CD8-positive, alpha-beta memory T cell (primary cell): ENCODE data around the gene TMEM132C. TPM values are rescaled to one million over a fixed set of nuclear protein-coding genes. Genes with fewer than 3 reads are reported as not detected.

Experiments used
- CTCF ChIA-PET: fragments of 350-600 bp; sonication (Branson Sonifier 250); formaldehyde crosslinking; loops from one replicate; lab custom pipeline; 2021; ENCODE audit warnings: antibody characterized with exemption; lab: Charles Lee
- POLR2A ChIA-PET: fragments of 350-600 bp; sonication (Branson Sonifier 250); formaldehyde crosslinking; loops from one replicate; lab custom pipeline; 2021; ENCODE audit warnings: antibody characterized with exemption; lab: Charles Lee
- DNase-seq, 5 donors: peaks; one replicate each; pipeline versions ENCODE4 v3.0.0 to v3.0.0-alpha.2; 2020 to 2022; ENCODE audit warnings: mixed read lengths in 1 of 5
- H3K27ac ChIP-seq: one replicate; pipeline ENCODE4 v1.7.0; 2013; ENCODE audit warnings: low read depth, mild to moderate bottlenecking, low read length, moderate library complexity
- H3K27me3 ChIP-seq: 2 replicates; pipeline ENCODE4 v1.7.0; 2013; ENCODE audit warnings: low read length, mild to moderate bottlenecking; ENCODE audit not compliant: insufficient read depth, poor library complexity, severe bottlenecking
- H3K36me3 ChIP-seq: 2 replicates; pipeline ENCODE4 v1.7.0; 2013; ENCODE audit warnings: mild to moderate bottlenecking, low read length, moderate library complexity; ENCODE audit not compliant: insufficient read depth
- H3K4me1 ChIP-seq: 2 replicates; pipeline ENCODE4 v1.7.0; 2013; ENCODE audit warnings: mild to moderate bottlenecking, low read length, moderate library complexity; ENCODE audit not compliant: insufficient read depth
- H3K4me3 ChIP-seq: 2 replicates; pipeline ENCODE4 v1.7.0; 2013; ENCODE audit warnings: mild to moderate bottlenecking, low read length
- H3K9me3 ChIP-seq: 2 replicates; pipeline ENCODE4 v1.7.0; 2013; ENCODE audit warnings: mild to moderate bottlenecking, low read length
- H3K27ac Mint-ChIP-seq, 8 donors: one replicate each; pipeline ENCODE4 v1.8.0; 2020 to 2021; ENCODE audit warnings: mixed read lengths in 8 of 8, mild to moderate bottlenecking in 6 of 8, inconsistent platforms in 3 of 8, moderate library complexity in 3 of 8
- H3K27me3 Mint-ChIP-seq, 2 donors: one replicate each; pipeline ENCODE4 v1.8.0; 2020 to 2021; ENCODE audit warnings: mixed read lengths in 2 of 2, mild to moderate bottlenecking in 1 of 2, moderate library complexity in 1 of 2
- H3K36me3 Mint-ChIP-seq, 3 donors: one replicate each; pipeline ENCODE4 v1.8.0; 2020 to 2021; ENCODE audit warnings: mixed read lengths in 3 of 3, inconsistent platforms in 1 of 3, mild to moderate bottlenecking in 1 of 3
- H3K4me1 Mint-ChIP-seq, 3 donors: one replicate each; pipeline ENCODE4 v1.8.0; 2020 to 2021; ENCODE audit warnings: mixed read lengths in 3 of 3, inconsistent platforms in 1 of 3, mild to moderate bottlenecking in 1 of 3
- H3K4me3 Mint-ChIP-seq, 7 donors: one replicate each; pipeline ENCODE4 v1.8.0; 2020 to 2021; ENCODE audit warnings: mixed read lengths in 7 of 7, mild to moderate bottlenecking in 6 of 7, moderate library complexity in 4 of 7, inconsistent platforms in 2 of 7
- H3K9me3 Mint-ChIP-seq, 5 donors: one replicate each; pipeline ENCODE4 v1.8.0; 2020 to 2022; ENCODE audit warnings: mixed read lengths in 5 of 5, mild to moderate bottlenecking in 3 of 5, moderate library complexity in 2 of 5, inconsistent platforms in 1 of 5
- polyA plus RNA-seq: library from polyadenylated mRNA; unstranded; fragments of 300-500 nt; fragmentation: Illumina TruSeq; gene quantifications from one replicate; pipeline ENCODE4 v1.2.3, GENCODE V29; 2021
- total RNA-seq, 2 experiments: library from RNA; stranded (reverse); gene quantifications; one replicate each; pipeline ENCODE4 v1.2.3, GENCODE V29; 2021

The TMEM132C gene
- total and polyA plus RNA-seq, 3 experiments from 2014 or later, result not detected

DNA sequence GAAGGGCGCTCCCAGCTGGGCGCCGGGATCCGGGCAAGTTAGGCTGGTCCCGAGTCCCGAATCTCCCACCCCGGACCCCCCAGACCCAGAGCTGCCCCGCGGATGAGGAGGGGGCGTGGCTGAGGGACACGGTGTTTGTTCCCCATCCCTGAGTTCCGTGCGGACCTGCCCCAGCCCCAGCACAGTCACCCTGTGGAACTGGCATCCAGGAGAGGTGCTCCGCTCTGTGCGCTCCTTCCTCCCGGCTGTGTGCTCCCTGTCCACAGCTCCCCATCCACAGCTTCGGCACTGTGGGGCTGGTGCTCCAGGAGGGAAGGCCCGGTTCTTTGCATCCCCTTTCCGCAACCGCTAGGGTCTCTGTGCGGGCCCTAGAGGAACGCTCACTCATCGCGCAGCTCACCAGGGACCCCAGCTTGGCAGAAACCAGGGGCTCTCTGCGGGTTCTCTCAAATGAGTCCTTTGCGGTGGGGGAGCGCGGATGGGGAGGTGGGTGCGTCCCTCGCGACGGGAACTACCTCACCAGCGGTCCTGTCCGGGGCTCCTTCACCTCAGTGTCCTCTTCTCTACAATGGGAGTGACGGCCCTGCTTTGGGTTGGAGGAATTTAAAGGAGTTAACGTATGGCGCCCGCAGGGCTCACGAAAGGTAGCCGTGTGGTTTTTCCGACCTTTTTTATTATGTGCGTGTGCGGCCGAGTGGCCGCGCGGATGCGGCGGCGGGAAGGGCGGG is 845 bp downstream of the TMEM132C start:
- POLR2A ChIA-PET, result no interaction called here
- H3K4me3 ChIP-seq, result no peak overlapping the region
- Mint-ChIP-seq H3K27me3 (peaks cover 29 to 57% of the 10 kb centered on the region in 2 donors), H3K36me3 (no peaks in the 10 kb centered on the region), H3K4me1 (peaks cover 0 to 1% (median 0%) of the 10 kb centered on the region in 3 donors), H3K27ac (no peak overlapping the region), H3K4me3 (peak overlapping the region in 2 of 7 donors; percentile 19 to 44), H3K9me3 (peaks cover under 1 to 10% (median 3%) of the 10 kb centered on the region in 5 donors)
- no peak for DNase-seq
- no peaks in the 10 kb centered on the region for H3K4me1 ChIP-seq
- CTCF ChIA-PET, result no interaction called here
- H3K27ac ChIP-seq, result no peak overlapping the region
- no peaks in the 10 kb centered on the region for H3K27me3 ChIP-seq
- no peaks in the 10 kb centered on the region for H3K36me3 ChIP-seq
- no peaks in the 10 kb centered on the region for H3K9me3 ChIP-seq

DNA sequence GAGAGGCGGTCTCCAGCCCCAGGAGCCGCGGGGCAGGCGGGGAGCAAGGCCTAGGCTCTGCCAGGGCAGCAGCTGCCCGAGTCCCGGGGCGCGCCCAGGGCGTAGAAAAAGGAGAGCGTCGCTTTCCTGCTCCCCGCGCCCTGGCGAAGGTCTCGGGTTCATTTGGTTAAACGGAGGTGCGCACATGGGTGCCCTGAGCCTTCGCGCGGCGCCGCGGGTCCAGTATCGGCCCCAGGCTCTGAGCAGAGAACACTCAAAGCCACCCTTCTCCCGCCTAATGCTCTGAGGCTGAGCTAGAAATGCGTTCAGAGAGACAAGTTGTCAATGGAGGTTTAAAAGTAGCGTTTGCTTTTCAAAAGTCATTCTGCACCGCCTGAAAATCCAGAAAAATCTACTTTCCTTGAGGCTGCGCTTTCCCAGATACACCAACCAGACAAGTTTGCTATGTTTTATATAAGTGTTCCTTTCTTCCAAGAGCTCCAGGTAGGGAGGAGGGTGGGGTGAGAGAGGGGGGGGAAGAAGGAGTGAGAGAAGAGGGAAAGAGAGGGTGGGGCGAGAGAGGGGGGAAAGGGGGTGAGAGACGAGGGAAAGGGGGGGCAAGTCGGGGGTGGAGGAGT is 1.5 kb downstream of the TMEM132C start:
- Histone ChIP-seq H3K9me3 (no peaks in the 10 kb centered on the region), H3K4me1 (no peaks in the 10 kb centered on the region), H3K36me3 (no peaks in the 10 kb centered on the region), H3K4me3 (no peak overlapping the region), H3K27ac (no peak overlapping the region), H3K27me3 (no peaks in the 10 kb centered on the region)
- Mint-ChIP-seq H3K36me3 (no peaks in the 10 kb centered on the region), H3K27me3 (peaks cover 26 to 56% of the 10 kb centered on the region in 2 donors), H3K4me1 (peaks cover 0 to 1% (median 0%) of the 10 kb centered on the region in 3 donors), H3K4me3 (peak overlapping the region in 1 of 7 donors; percentile 28), H3K9me3 (peaks cover 2 to 13% (median 6%) of the 10 kb centered on the region in 5 donors), H3K27ac (peak overlapping the region in 1 of 8 donors; percentile 48)
- POLR2A ChIA-PET, result no interaction called here
- CTCF ChIA-PET, result no interaction called here
- DNase-seq, result no peak

DNA sequence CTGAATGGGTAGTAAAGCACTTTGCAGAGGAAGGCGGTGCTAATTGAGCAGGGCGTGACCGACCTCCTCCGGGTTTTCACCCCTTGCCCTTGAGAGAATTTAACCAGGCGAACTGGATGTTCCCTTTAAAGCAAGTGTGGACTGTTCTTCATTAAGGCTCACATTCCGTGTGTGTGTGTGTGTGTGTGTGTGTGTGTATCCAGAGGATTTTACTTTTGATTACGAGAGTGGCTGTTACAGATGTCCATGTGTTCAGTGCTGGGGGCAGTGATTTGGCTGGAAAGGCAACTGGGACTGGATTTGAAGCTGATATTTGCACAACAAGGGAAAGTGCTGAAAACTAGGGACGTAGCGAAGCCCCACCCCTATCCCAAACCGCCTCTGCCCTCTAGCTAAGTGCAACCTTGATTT is 2.2 kb downstream of the TMEM132C start:
- no peak overlapping the region for H3K27ac ChIP-seq
- H3K4me3 ChIP-seq, result no peak overlapping the region
- Mint-ChIP-seq H3K27me3 (peaks cover 23 to 52% of the 10 kb centered on the region in 2 donors), H3K36me3 (no peaks in the 10 kb centered on the region), H3K9me3 (peaks cover 2 to 14% (median 5%) of the 10 kb centered on the region in 5 donors), H3K4me3 (no peak overlapping the region), H3K27ac (no peak overlapping the region), H3K4me1 (peaks cover 0 to 1% (median 0%) of the 10 kb centered on the region in 3 donors)
- no peak for DNase-seq
- H3K4me1 ChIP-seq, result no peaks in the 10 kb centered on the region
- no peaks in the 10 kb centered on the region for H3K27me3 ChIP-seq
- ChIA-PET CTCF (no interaction called here), POLR2A (no interaction called here)
- H3K9me3 ChIP-seq, result no peaks in the 10 kb centered on the region
- no peaks in the 10 kb centered on the region for H3K36me3 ChIP-seq

DNA sequence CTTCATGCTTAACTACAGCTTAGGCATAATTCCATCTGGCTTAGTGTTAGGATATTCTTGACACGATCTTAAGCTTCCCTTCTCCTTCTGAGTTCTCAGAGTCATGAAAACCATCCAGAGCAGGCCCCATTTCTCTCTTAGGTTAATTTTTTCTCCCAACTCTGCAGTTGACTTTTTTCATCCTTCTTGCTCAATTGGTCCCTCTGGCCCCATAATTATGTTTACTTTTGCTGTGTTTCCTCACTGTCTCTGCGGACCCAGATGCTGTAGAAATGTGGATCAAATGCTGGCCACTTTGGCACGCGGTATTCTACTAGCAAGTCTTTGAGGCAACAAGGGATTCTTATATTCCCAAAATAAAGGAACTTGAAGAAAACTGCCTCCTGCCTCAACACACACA is 9.5 kb downstream of the TMEM132C start:
- ChIA-PET CTCF (no interaction called here), POLR2A (no interaction called here)
- no peaks in the 10 kb centered on the region for H3K9me3 ChIP-seq
- Mint-ChIP-seq H3K4me1 (no peaks in the 10 kb centered on the region), H3K4me3 (no peak overlapping the region), H3K27me3 (peaks cover 0 to 1% of the 10 kb centered on the region in 2 donors), H3K36me3 (no peaks in the 10 kb centered on the region), H3K27ac (peak overlapping the region in 1 of 8 donors; percentile 51), H3K9me3 (peaks cover 3 to 12% (median 5%) of the 10 kb centered on the region in 5 donors)
- no peaks in the 10 kb centered on the region for H3K36me3 ChIP-seq
- no peak overlapping the region for H3K4me3 ChIP-seq
- no peak overlapping the region for H3K27ac ChIP-seq
- H3K4me1 ChIP-seq, result no peaks in the 10 kb centered on the region
- no peaks in the 10 kb centered on the region for H3K27me3 ChIP-seq
- DNase-seq, result no peak

DNA sequence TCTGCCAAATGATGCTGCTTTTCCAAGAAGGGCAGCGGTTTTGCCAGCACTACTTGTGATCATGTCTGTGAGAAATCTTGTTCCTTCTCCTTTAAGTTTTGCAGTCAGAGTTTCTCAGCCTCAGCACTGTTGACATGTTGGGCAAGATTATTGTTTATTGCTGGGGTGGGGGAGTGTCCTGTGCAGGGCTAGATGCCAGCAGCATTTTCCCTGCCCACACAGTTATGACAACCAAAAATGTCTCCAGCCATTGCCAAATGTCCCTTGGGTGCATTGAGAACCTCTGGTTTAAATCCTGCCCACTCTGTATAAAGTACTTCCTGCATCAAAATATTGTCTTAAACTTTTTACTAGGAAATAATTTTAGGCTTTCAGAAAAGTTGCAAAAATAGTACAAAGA is 20.0 kb downstream of the TMEM132C start:
- Histone ChIP-seq H3K4me3 (no peak overlapping the region), H3K36me3 (no peaks in the 10 kb centered on the region), H3K27ac (no peak overlapping the region), H3K9me3 (no peaks in the 10 kb centered on the region), H3K4me1 (no peaks in the 10 kb centered on the region), H3K27me3 (no peaks in the 10 kb centered on the region)
- DNase-seq, result no peak
- Mint-ChIP-seq H3K27ac (no peak overlapping the region), H3K4me3 (no peak overlapping the region), H3K9me3 (peaks cover 0 to 3% (median 2%) of the 10 kb centered on the region in 5 donors), H3K27me3 (peaks cover 0 to 8% of the 10 kb centered on the region in 2 donors), H3K4me1 (no peaks in the 10 kb centered on the region), H3K36me3 (no peaks in the 10 kb centered on the region)
- ChIA-PET CTCF (no interaction called here), POLR2A (no interaction called here)

DNA sequence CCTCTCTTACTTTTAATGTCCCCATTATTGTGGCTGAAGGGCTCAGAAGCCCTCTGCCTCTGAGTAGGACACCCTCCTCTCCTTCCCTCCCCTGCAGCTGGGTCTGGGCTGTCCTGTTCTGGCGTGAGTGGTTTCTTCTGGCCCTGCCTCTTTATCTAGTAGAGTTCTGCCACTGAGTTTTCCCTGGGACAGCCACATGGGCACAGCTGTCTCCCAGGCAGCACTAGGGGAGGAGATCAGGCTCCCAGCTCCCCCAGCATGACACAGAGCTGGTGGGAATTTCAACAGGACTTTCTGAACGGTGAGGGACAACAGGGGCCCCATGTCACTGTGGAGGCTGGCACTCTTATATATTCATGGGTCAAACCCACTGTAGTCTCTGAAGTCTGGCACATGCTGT is 21.4 kb downstream of the TMEM132C start:
- ChIA-PET POLR2A (no interaction called here), CTCF (no interaction called here)
- Mint-ChIP-seq H3K4me3 (no peak overlapping the region), H3K27me3 (peaks cover 0 to 9% of the 10 kb centered on the region in 2 donors), H3K36me3 (no peaks in the 10 kb centered on the region), H3K27ac (no peak overlapping the region), H3K4me1 (no peaks in the 10 kb centered on the region), H3K9me3 (peaks cover 0 to 3% (median 2%) of the 10 kb centered on the region in 5 donors)
- no peaks in the 10 kb centered on the region for H3K9me3 ChIP-seq
- H3K4me3 ChIP-seq, result no peak overlapping the region
- H3K27ac ChIP-seq, result no peak overlapping the region
- no peaks in the 10 kb centered on the region for H3K36me3 ChIP-seq
- DNase-seq, result no peak
- H3K4me1 ChIP-seq, result no peaks in the 10 kb centered on the region
- no peaks in the 10 kb centered on the region for H3K27me3 ChIP-seq

DNA sequence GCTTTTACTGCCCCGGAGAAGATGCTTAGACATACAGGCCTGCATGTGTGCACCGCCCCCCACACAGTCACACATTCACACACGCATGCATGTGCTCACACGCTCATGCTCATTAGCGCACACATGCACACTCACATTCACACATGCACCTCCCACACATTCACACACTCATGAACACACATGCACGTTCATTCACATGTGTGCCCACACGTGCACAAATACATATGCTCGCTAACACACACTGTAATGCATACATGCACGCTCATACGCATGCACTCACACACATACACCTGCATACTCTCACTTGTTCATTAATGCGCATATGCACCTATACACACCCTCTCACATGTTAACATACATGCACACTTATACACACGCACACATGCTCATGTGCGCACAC is 21.9 kb downstream of the TMEM132C start:
- no peak overlapping the region for H3K4me3 ChIP-seq
- Mint-ChIP-seq H3K36me3 (no peaks in the 10 kb centered on the region), H3K27me3 (peaks cover 0 to 5% of the 10 kb centered on the region in 2 donors), H3K9me3 (peaks cover 0 to 3% (median 2%) of the 10 kb centered on the region in 5 donors), H3K4me1 (no peaks in the 10 kb centered on the region), H3K4me3 (no peak overlapping the region), H3K27ac (no peak overlapping the region)
- CTCF ChIA-PET, result no interaction called here
- H3K27ac ChIP-seq, result no peak overlapping the region
- H3K27me3 ChIP-seq, result no peaks in the 10 kb centered on the region
- no peaks in the 10 kb centered on the region for H3K4me1 ChIP-seq
- POLR2A ChIA-PET, result no interaction called here
- no peaks in the 10 kb centered on the region for H3K9me3 ChIP-seq
- H3K36me3 ChIP-seq, result no peaks in the 10 kb centered on the region
- DNase-seq, result no peak

DNA sequence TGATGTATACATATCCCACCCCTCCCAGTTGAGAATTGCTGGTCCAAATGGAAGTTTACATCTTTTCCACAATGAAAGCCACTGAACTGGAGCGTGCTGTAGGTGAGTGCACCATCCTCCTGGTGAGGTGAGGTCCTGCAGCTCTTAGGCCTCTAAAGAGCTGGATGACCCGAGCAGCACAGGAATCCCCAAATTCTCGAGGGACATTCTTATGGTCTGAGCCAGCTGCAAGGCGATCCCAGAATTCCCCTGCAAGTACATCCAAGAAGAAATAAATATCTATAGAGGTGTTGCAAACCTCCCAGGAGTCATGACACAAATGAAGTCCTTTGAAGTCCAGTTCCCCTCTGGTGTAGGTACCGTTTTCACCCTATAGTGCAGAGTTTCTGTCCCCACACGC is 24.0 kb downstream of the TMEM132C start:
- no peaks in the 10 kb centered on the region for H3K27me3 ChIP-seq
- no peak overlapping the region for H3K27ac ChIP-seq
- H3K36me3 ChIP-seq, result no peaks in the 10 kb centered on the region
- H3K4me1 ChIP-seq, result no peaks in the 10 kb centered on the region
- no peak overlapping the region for H3K27ac Mint-ChIP-seq
- H3K4me3 Mint-ChIP-seq, result no peak overlapping the region
- H3K4me3 ChIP-seq, result no peak overlapping the region
- H3K36me3 Mint-ChIP-seq, result no peaks in the 10 kb centered on the region
- DNase-seq, result no peak
- CTCF ChIA-PET, result no interaction called here
- peaks cover 0 to 3% (median 2%) of the 10 kb centered on the region in 5 donors for H3K9me3 Mint-ChIP-seq
- POLR2A ChIA-PET, result no interaction called here
- H3K27me3 Mint-ChIP-seq, result peaks cover 0 to 5% of the 10 kb centered on the region in 2 donors
- H3K4me1 Mint-ChIP-seq, result no peaks in the 10 kb centered on the region
- H3K9me3 ChIP-seq, result no peaks in the 10 kb centered on the region
